GM21825 (cell line): ENCODE results near the gene CRLF3.
A peak's percentile ranks its signal among the peaks of the same experiment; 100 is the strongest.
"Not testable (repeated sequence)": the region's sequence is repeated elsewhere in the genome, so short reads cannot be mapped to it uniquely, and the experiment has no call there.

Source experiments
- ATAC-seq: cut with Tn5 transposase; IDR thresholded peaks from one replicate; pipeline ENCODE4 v1.9.1; 2021; ENCODE audit warnings: mild to moderate bottlenecking, moderate library complexity; ENCODE audit not compliant: unreplicated experiment

Gene CRLF3

GRCh38 chr17:30816165-30816564 is 8.3 kb downstream of the CRLF3 start:
- ATAC-seq = no peak

GRCh38 chr17:30814860-30815259 is 9.6 kb downstream of the CRLF3 start:
- not testable (repeated sequence) for ATAC-seq

- not testable (repeated sequence) for ATAC-seq
These were observed 10.3 kb downstream of the CRLF3 start for GRCh38 chr17:30814236-30814635.

DNA sequence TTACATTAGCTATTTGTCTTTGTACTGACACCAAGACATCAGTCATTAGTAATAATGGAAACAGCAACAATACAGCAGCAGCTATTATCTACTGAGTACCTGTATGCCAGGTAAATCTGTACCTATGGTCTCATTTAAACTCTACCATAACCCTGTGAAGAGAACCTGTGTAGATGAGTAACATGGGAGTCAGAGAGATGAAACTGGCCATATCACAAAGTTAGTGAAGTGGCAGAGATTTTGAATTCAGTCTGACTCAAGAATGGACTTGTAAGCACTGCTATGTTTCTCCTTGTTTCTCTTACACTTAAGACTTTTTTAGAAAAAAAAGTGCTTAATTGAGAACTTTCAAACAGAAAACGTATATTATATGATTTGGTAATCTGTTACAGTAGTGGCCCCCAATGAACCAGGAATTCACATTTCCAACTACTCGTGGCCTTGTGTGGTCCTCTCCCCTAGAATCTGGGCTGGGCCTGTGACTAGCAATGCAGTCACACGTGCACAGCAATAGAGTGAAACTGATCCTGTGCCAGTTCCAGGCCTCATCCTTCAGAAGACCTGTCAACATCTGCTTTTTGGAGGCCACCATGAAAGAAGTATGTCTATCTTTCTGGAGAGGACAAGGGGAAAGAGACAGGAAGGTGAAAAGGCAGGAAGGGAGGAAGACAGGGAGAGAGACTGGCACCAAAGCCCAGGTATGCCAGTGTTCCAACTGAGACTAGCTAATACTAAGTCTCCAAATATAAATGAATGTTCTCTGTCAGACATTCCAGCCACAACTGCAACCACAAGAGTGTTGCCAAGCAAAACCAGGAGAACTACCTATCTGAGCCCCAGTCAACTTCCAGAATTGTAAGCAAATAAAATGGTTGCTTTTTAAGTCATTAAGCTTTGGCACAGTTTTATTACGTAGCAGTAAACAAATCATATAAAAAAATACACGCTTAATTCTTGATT is 12.0 kb downstream of the CRLF3 start:
- ATAC-seq = no peak

GRCh38 chr17:30809867-30810266 is 14.6 kb downstream of the CRLF3 start:
- ATAC-seq = no peak

DNA sequence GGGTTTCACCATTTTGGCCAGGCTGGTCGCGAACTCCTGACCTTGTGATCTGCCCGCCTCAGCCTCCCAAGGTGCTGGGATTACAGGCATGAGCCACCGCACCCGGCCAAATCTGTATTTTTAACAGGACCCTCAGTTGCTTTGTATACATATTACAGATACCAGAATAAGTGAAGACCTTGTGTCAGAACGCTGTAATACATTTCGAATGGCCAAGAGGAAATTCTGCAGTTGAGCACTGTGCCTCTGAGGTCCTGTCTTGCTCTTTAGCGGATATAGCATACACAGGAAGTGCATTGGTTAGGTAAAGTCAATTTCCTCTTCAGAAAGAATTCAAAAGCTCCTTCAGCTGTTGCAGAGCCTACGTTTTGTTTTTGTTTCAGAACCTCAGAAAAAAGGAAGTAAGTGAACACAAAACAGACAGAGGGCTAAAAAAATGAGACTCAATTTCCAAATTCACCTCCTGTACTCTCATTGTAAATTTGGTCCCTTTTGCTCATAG is 15.7 kb downstream of the CRLF3 start:
- ATAC-seq = peak; percentile 75

GRCh38 chr17:30807896-30808295 is 16.6 kb downstream of the CRLF3 start:
- ATAC-seq = no peak

DNA sequence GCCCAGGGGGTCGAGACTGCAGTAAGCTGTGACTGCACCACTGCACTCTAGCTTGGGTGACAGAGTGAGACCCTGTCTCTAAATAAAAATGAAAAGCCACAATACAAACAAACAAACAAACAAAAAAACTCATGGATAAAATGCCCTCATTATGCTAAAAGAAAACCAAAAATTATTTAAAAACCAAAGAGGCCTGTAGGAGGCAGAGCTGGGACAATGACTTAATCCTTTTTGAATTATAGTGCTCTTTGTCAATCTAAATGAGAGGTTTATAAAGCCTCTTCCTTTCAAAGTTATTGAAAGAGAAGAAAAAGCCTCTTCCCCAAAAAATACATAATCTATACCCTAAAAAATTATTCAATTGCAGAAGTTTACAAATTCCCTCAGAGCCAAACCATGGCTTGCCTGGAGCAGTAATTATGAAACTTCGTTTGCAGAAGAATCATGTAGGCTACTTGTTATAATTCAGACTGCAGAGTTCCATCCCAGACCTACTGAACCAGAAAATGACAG is 18.5 kb downstream of the CRLF3 start:
- no peak for ATAC-seq

DNA sequence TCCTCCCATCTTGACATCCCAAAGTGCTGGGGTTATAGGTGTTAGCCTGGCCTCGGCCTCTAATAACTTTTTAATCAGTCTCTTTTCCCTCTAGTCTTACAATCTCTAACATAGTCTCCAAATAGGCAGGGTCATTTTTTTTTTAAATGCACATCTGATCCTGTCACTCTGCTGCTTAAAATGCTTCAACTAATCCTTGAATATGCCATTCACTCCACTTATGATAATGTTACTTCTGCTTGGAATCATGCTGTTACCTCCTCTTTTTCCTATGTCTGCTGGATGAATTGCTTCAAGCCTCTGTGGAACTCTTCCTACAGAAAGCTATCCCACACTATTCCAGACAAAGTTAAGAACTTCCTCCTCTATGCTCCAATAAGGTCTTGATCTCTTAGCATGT is 22.8 kb downstream of the CRLF3 start:
- ATAC-seq = no peak

GRCh38 chr17:30796016-30796415 is 28.5 kb downstream of the CRLF3 start:
- no peak for ATAC-seq

GRCh38 chr17:30794372-30794771 is 30.1 kb downstream of the CRLF3 start:
- ATAC-seq = no peak

DNA sequence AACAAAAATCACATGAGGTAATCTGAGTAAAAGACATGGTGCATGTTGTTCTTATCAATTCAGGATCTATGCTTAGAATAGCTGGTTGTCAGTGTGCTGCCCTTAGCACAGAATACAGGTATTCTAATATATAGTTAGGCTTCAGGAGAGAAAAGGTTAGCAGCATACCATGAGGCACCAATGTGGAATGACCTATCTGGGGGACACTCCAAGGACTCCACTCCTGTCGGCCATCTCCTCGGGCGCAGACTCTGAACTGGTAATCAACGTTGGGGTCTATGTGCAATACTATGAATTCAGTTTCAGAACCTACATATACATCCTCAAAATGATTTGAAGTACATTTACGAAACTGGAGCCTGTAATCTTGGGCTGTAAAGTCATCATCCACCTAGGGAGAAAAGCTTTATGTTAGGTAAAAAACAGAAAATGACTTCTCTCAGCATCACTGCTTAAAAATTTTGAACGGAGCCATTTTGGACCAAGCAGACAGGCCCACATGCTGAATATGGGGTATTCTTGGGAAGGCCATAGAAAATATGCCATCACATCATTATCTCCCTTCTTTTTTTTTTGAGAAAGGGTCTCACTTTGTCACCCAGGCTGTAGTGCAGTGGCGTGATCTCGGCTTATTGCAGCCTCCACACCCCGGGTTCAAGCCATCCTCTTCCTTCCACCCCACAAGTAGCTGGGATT is 31.1 kb downstream of the CRLF3 start:
- no peak for ATAC-seq

- no peak for ATAC-seq
These were observed 34.2 kb downstream of the CRLF3 start for GRCh38 chr17:30790279-30790678.

DNA sequence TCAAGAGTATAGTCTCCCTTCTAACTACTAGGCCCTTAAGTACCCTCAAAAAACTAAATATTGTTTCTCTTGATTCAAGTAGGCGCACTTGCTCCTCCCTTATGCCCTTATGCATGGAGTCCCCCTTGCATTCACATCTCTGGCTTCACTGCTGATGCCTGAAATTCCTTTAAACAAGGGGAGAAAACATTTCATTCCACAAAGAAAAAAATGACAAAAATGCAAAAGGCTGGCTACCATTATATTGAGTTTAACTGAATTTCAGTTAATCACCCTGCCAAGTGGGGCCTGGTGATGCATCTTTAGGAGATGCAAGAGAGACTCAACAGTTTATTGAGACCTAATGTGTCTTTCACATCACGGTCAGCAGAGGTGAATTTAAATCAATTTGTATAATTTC is 35.6 kb downstream of the CRLF3 start:
- ATAC-seq = no peak

- no peak for ATAC-seq
These were observed 42.3 kb downstream of the CRLF3 start for GRCh38 chr17:30782206-30782605.

- no peak for ATAC-seq
These were observed 44.1 kb downstream of the CRLF3 start for GRCh38 chr17:30780343-30780742.

DNA sequence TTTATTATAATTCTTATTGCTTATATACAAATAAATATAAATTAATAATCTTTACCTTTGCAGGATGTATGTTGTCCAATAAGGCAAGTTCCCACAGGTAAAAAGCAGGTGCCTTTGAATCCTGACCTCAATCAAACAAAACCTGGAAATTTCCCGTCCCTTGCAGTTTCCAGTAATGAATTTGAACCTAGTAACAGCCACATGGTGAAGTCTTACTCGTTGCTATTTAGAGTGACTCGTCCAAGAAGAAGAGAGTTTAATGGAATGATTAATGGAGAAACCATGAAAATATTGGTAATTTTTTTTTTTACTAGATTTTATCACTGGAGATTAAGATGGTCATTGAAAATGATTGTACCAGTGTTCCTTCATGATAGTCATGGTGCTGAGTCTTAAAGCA is 55.7 kb downstream of the CRLF3 start:
- ATAC-seq = not testable (repeated sequence)

GRCh38 chr17:30767641-30768404 is 56.7 kb downstream of the CRLF3 start:
- not testable (repeated sequence) for ATAC-seq

DNA sequence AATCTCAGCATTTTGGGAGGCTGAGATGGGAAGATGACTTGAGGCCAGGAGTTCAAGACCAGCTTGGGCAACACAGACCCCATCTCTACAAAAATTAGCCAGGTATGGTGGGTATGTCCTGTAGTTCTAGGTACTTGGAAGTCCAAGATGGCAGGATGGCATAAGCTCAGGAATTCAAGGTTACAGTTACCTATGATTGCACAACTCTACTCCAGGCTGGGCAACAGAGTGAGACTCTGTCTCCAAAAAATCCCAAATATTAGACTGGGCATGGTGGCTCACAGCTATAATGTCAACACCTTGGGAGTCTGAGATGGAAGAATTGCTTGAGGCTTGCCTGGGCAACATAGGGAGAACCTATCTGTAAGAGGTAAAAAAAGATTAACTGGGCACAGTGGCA is 63.4 kb downstream of the CRLF3 start:
- no peak for ATAC-seq

GRCh38 chr17:30753291-30753690 is 71.2 kb downstream of the CRLF3 start:
- not testable (repeated sequence) for ATAC-seq

DNA sequence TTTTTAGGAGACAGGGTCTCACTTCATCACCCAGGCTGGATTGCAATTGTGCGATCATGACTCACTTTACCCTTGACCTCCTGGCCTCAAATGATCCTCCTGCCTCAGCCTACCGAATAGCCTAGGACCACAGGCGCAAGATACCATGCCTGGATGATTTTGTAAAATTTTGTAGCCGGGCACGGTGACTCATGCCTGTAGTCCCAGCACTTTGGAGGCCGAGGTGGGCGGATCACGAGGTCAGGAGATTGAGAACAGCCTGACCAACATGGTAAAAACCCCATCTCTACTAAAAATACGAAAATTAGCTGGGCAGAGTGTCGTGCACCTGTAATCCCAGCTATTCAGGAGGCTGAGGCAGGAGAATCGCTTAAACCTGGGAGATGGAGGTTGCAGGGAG is 73.5 kb downstream of the CRLF3 start:
- ATAC-seq = not testable (repeated sequence)
